Ishikawa (cell line): ENCODE results near the gene MT1X.

Experiments used
- CEBPB ChIP-seq: IDR thresholded peaks from 2 replicates; pipeline ENCODE4 v1.6.1; 2012
- CREB1 ChIP-seq: IDR thresholded peaks from 2 replicates; pipeline ENCODE4 v1.6.1; 2012; ENCODE audit warnings: low read depth
- EGR1 ChIP-seq: IDR thresholded peaks from 2 replicates; pipeline ENCODE4 v1.6.1; 2012
- EP300 ChIP-seq: IDR thresholded peaks from 2 replicates; pipeline ENCODE4 v1.6.1; 2012; ENCODE audit warnings: borderline replicate concordance
- FOXM1 ChIP-seq: IDR thresholded peaks from 2 replicates; pipeline ENCODE4 v1.6.1; 2012; ENCODE audit warnings: low read depth, borderline replicate concordance
- MAX ChIP-seq: IDR thresholded peaks from 2 replicates; pipeline ENCODE4 v1.6.1; 2012
- NFIC ChIP-seq: IDR thresholded peaks from 2 replicates; pipeline ENCODE4 v1.6.1; 2012
- RAD21 ChIP-seq: IDR thresholded peaks from 2 replicates; pipeline ENCODE4 v1.6.1; 2012; ENCODE audit warnings: low read depth
- REST ChIP-seq: IDR thresholded peaks from 2 replicates; pipeline ENCODE4 v1.6.1; 2012; ENCODE audit warnings: low read depth, mild to moderate bottlenecking
- TAF1 ChIP-seq: IDR thresholded peaks from 2 replicates; pipeline ENCODE4 v1.6.1; 2012; ENCODE audit warnings: low read depth, mild to moderate bottlenecking
- TCF12 ChIP-seq: IDR thresholded peaks from 2 replicates; pipeline ENCODE4 v1.6.1; 2012; ENCODE audit warnings: low read depth
- TEAD4 ChIP-seq: IDR thresholded peaks from 2 replicates; pipeline ENCODE4 v1.6.1; 2012
- USF1 ChIP-seq: IDR thresholded peaks from 2 replicates; pipeline ENCODE4 v1.6.1; 2012
- YY1 ChIP-seq: IDR thresholded peaks from 2 replicates; pipeline ENCODE4 v1.6.1; 2012; ENCODE audit warnings: low read depth
- ZBTB7A ChIP-seq: IDR thresholded peaks from 2 replicates; pipeline ENCODE4 v1.6.1; 2012; ENCODE audit warnings: low read depth

Gene MT1X

GRCh38 chr16:56700195-56700594 lies 17.9 kb downstream of the MT1X start:
- TF ChIP-seq FOXM1 (no peak), CEBPB (peak; percentile 65)

GRCh38 chr16:56700631-56701030 lies 18.4 kb downstream of the MT1X start:
- TF ChIP-seq TAF1 (no peak), ZBTB7A (no peak), MAX (no peak), RAD21 (no peak), EGR1 (no peak), YY1 (no peak), USF1 (no peak), NFIC (no peak)

- TF ChIP-seq YY1, result no peak
These were observed 19.3 kb downstream of the MT1X start for GRCh38 chr16:56701534-56701933.

- TF ChIP-seq TEAD4 (no peak), TCF12 (no peak), EP300 (no peak), TAF1 (no peak), FOXM1 (no peak), CREB1 (no peak), EGR1 (no peak), NFIC (no peak), REST (no peak), ZBTB7A (no peak), USF1 (no peak), YY1 (no peak)
These were observed 20.6 kb downstream of the MT1X start for GRCh38 chr16:56702836-56703235.

- TF ChIP-seq RAD21, result no peak
- no peak for TF ChIP-seq USF1
- no peak for TF ChIP-seq TCF12
- TF ChIP-seq CEBPB, result no peak
- TF ChIP-seq YY1, result no peak
- no peak for TF ChIP-seq CREB1
These were observed 26.5 kb downstream of the MT1X start for GRCh38 chr16:56708525-56709442.

GRCh38 chr16:56709443-56710040 lies 27.3 kb downstream of the MT1X start:
- no peak for TF ChIP-seq EGR1
- no peak for TF ChIP-seq CREB1
- TF ChIP-seq YY1, result no peak
- no peak for TF ChIP-seq REST
- TF ChIP-seq CEBPB, result no peak
